Peyer's patch (tissue), 4 donors: ENCODE results near the gene VAV3. TPM values are rescaled to one million over a fixed set of nuclear protein-coding genes. Genes with fewer than 3 reads are reported as not detected.

Source experiments
- DNase-seq, 3 donors: peaks; one replicate each; pipeline ENCODE4 v3.0.0-alpha.2; 2017 to 2019
- H3K27ac ChIP-seq, 4 donors: fragments of 200-600 bp; sonication (generic); one replicate each; pipeline ENCODE4 v1.5.1; 2016 to 2019
- H3K27me3 ChIP-seq, 2 donors: fragments of 200-600 bp; sonication (generic); one replicate each; pipeline ENCODE4 v1.5.1; 2019
- H3K36me3 ChIP-seq, 3 donors: fragments of 200-600 bp; sonication (generic); one replicate each; pipeline ENCODE4 v1.5.1; 2016 to 2019
- H3K4me1 ChIP-seq, 4 donors: fragments of 200-600 bp; sonication (generic); one replicate each; pipeline ENCODE4 v1.5.1; 2016 to 2019
- H3K4me3 ChIP-seq, 4 donors: fragments of 200-600 bp; sonication (generic); 1 replicate in 3 of 4; 2 replicates in 1 of 4; pipeline ENCODE4 v1.5.1; 2016 to 2019; ENCODE audit warnings: mild to moderate bottlenecking in 1 of 4
- H3K9me3 ChIP-seq, 4 donors: fragments of 200-600 bp; sonication (generic); one replicate each; pipeline ENCODE4 v1.5.1; 2016 to 2019; ENCODE audit warnings: mild to moderate bottlenecking in 1 of 4
- POLR2A ChIP-seq, 2 donors: fragments of 450-650 bp; IDR thresholded peaks; one replicate each; pipeline ENCODE4 v1.5.1; 2017; ENCODE audit warnings: antibody characterized with exemption in 2 of 2, mild to moderate bottlenecking in 2 of 2, moderate library complexity in 2 of 2
- total RNA-seq, 4 donors: library from RNA; depleted of rRNA; stranded (reverse); fragments of >200 nt; gene quantifications; one replicate each; pipeline ENCODE4 v1.1.0, GENCODE V29; 2016
- TF ChIP-seq, protein P1 (sequence below), 6 experiments: fragments of 450-650 bp in 4 of 6; fragments of 200-600 bp in 2 of 6; sonication (generic) in 1 of 6; IDR thresholded peaks; one replicate each; pipeline ENCODE4 v1.5.1; 2017 to 2019; ENCODE audit warnings: antibody characterized with exemption in 6 of 6, mild to moderate bottlenecking in 3 of 6, moderate library complexity in 1 of 6

VAV3 gene
- total RNA-seq, 4 donors from 2014 or later, result 32.1 to 60.9 (median 41.5) TPM

DNA sequence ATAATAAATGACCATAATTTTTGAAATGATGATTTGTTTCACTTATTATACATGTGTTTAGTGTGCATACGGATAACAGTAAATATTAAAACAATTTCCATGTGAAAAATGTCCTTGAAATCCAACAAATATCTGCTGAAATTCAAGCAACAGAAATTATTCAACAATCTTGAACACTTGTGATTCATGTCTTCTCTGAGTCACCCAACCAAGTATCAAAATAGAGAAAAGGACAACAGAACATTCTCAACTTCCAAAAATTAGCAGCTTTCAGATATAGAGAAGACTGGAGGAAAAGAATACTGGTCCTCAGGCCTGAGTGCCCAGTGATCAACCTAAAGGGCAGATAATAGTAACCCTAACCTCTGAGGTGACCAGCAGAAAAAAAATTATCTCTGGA lies 90.8 kb downstream of the VAV3 start:
- H3K9me3 ChIP-seq, result no peaks in the 10 kb centered on the region
- H3K27ac ChIP-seq, result no peak overlapping the region
- no peaks in the 10 kb centered on the region for H3K4me1 ChIP-seq
- H3K27me3 ChIP-seq, result no peaks in the 10 kb centered on the region
- DNase-seq, result no peak
- H3K36me3 ChIP-seq, result no peaks in the 10 kb centered on the region
- H3K4me3 ChIP-seq, result no peak overlapping the region
- TF ChIP-seq POLR2A (IDR thresholded peaks at IDR 0.05), result no peak
- TF ChIP-seq, protein P1, sequence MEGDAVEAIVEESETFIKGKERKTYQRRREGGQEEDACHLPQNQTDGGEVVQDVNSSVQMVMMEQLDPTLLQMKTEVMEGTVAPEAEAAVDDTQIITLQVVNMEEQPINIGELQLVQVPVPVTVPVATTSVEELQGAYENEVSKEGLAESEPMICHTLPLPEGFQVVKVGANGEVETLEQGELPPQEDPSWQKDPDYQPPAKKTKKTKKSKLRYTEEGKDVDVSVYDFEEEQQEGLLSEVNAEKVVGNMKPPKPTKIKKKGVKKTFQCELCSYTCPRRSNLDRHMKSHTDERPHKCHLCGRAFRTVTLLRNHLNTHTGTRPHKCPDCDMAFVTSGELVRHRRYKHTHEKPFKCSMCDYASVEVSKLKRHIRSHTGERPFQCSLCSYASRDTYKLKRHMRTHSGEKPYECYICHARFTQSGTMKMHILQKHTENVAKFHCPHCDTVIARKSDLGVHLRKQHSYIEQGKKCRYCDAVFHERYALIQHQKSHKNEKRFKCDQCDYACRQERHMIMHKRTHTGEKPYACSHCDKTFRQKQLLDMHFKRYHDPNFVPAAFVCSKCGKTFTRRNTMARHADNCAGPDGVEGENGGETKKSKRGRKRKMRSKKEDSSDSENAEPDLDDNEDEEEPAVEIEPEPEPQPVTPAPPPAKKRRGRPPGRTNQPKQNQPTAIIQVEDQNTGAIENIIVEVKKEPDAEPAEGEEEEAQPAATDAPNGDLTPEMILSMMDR (IDR thresholded peaks at IDR 0.05), result no peak

DNA sequence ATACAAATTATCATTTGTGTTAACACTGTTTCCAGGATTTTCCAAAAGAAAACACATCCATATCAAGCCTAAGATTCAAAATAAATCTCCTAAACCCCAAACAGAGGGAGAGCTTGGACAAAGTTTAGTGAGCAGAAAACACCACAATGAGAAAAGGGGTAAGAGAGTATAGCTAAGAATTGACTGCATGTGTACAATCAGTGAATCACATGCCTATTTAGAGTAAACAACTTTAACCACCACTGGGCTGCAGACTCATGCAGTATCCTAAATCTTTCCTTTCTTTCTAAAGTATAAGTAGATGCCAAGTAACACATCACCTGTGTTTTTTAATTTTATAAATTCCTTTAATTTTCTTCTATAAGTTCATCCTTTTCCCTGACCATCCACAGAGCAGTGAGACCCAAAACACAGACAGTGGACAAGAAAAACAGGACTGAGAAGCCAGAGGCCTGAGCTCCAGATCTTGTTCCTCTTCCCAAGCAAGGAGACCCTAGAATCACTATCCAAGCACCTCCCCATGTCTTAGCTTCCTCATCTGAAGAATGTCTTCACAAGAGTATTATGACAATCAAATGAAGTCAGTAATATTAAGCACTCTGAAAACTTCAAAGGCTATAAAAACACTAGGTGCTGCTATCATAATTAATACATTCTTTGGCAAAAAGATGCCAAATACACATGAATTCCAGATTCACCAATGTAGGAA lies 93.1 kb downstream of the VAV3 start:
- Histone ChIP-seq H3K36me3 (no peaks in the 10 kb centered on the region), H3K27me3 (no peaks in the 10 kb centered on the region), H3K27ac (peak overlapping the region in 1 of 4 donors; percentile 15), H3K9me3 (no peaks in the 10 kb centered on the region), H3K4me3 (no peak overlapping the region), H3K4me1 (no peaks in the 10 kb centered on the region)
- no peak for DNase-seq
- TF ChIP-seq, protein P1 (IDR thresholded peaks at IDR 0.05), result no peak
- no peak for TF ChIP-seq POLR2A (IDR thresholded peaks at IDR 0.05)

DNA sequence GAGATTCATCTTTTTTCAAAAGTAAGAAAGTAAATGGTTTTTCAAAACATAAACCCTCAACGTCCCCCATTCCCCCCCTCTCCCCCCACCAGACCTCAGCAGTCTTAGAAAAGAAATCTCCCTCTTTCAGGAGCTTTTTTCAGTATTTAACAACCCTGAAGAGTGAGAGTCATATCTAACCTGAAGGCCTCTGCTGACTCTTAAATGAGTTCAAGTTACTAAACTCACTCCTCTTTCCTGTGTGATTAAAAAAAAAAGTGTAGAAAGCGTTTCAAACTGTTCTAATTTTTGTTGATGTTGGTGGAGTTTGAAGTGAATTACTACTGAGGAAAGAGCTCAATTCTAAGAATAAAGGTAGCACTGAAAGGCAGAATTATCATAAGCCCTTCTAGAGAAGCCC lies 93.7 kb downstream of the VAV3 start:
- Histone ChIP-seq H3K9me3 (no peaks in the 10 kb centered on the region), H3K36me3 (no peaks in the 10 kb centered on the region), H3K27ac (peak overlapping the region in 1 of 4 donors; percentile 15), H3K4me3 (no peak overlapping the region), H3K27me3 (no peaks in the 10 kb centered on the region), H3K4me1 (no peaks in the 10 kb centered on the region)
- TF ChIP-seq, protein P1 (IDR thresholded peaks at IDR 0.05), result no peak
- TF ChIP-seq POLR2A (IDR thresholded peaks at IDR 0.05), result no peak
- no peak for DNase-seq

DNA sequence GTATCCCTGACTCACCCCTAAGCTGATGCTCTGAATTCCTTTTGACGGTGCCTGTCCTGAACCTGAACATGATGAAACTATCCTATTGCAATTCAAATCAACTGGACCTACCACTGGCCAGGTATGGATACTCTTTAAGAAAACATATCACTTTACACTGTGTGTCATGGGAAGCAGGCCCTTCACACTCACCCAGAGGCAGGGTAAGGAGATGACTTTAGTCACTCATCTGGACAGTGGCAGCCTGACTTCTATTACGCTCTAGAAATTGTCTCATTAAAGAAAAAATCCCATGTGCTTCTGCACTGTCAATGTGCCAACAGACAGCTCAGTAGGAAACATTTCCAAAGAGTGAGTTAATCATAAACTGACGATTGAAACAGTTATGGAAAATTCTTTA lies 94.3 kb downstream of the VAV3 start:
- H3K27me3 ChIP-seq, result no peaks in the 10 kb centered on the region
- H3K9me3 ChIP-seq, result no peaks in the 10 kb centered on the region
- DNase-seq, result no peak
- no peaks in the 10 kb centered on the region for H3K36me3 ChIP-seq
- TF ChIP-seq, protein P1 (IDR thresholded peaks at IDR 0.05), result no peak
- no peak for TF ChIP-seq POLR2A (IDR thresholded peaks at IDR 0.05)
- H3K27ac ChIP-seq, result no peak overlapping the region
- no peak overlapping the region for H3K4me3 ChIP-seq
- no peaks in the 10 kb centered on the region for H3K4me1 ChIP-seq

DNA sequence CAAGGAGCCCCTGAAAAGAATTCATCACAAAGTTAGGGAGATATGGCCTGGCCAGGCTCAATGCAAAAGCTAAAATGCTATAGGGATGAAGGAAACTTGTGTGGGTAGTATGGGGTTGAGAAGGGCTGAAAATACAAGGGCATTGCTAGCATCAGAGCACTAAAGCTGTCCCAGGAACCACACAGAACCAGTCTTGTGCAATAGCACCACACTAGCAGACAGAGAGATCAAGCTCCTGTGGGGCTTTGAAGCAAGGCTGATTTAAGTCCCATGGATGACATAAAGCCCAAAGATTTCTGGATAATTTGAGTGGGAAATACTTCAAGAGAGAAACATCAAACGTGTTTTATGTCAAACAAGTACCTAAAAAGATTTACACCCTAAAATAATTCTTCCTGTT lies 97.1 kb downstream of the VAV3 start:
- Histone ChIP-seq H3K4me1 (no peaks in the 10 kb centered on the region), H3K4me3 (no peak overlapping the region), H3K36me3 (no peaks in the 10 kb centered on the region), H3K9me3 (no peaks in the 10 kb centered on the region), H3K27me3 (no peaks in the 10 kb centered on the region), H3K27ac (no peak overlapping the region)
- DNase-seq, result no peak
- TF ChIP-seq, protein P1 (IDR thresholded peaks at IDR 0.05), result no peak
- TF ChIP-seq POLR2A (IDR thresholded peaks at IDR 0.05), result no peak
